Measurements from ENCODE around the gene PTPRS.

The PTPRS gene

DNA sequence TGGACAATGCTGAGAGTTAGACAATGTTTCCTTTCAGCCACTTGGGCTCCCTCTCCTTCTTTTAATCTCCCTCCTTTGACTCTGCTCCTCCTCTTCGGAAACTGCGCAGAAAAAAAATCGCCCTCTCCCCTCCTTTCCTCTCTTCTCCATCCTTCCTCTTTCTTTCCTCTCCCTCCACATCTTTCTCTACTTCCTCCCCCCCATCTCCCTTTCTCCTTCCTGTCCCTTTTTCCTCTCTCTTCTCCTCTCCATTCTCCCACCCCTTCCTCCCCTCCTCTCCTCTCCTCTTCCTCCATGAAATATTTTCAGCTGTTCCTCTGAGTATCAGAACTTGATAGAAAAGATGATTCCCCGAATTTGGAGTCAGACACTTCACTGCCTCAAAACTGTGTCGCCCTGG, 15.1 kb upstream of the PTPRS start:
- no peak overlapping the region for H2AK5ac ChIP-seq (ENCODE audit: low read depth, low read length)
- H4K91ac ChIP-seq (ENCODE audit: low read depth, low read length, poor library complexity) = no peak overlapping the region
- H4K8ac ChIP-seq (ENCODE audit: low read depth, low read length) = no peak overlapping the region
- H2BK12ac ChIP-seq (ENCODE audit: low read length) = no peak overlapping the region
- H3K9me3 ChIP-seq (replicated peaks in 1 of 2; ENCODE audit: control insufficient read depth in 2 of 2, insufficient read depth in 1 of 2, low read depth in 1 of 2, low read length in 2 of 2) = no peaks in the 10 kb centered on the region
- no peak overlapping the region for H3K14ac ChIP-seq (ENCODE audit: low read length)
- no peak overlapping the region for H3K23ac ChIP-seq (ENCODE audit: low read depth, low read length, poor library complexity)
- H3K18ac ChIP-seq (ENCODE audit: low read length) = no peak overlapping the region
- no peak overlapping the region for H3K4me2 ChIP-seq (ENCODE audit: insufficient read depth, low read length, poor library complexity, severe bottlenecking)
- peak overlapping the region; percentile 10 for H2BK5ac ChIP-seq (ENCODE audit: low read length)
- H2AFZ ChIP-seq (ENCODE audit: low read length) = no peak overlapping the region
- peaks cover 3 to 4% of the 10 kb centered on the region in 2 donors for H3K4me1 ChIP-seq (ENCODE audit: control insufficient read depth in 2 of 2, insufficient read depth in 1 of 2, low read depth in 1 of 2, low read length in 2 of 2)
- H2BK15ac ChIP-seq (ENCODE audit: low read length) = no peak overlapping the region
- H3K27me3 ChIP-seq (ENCODE audit: control insufficient read depth in 3 of 3, insufficient read depth in 3 of 3, low read depth in 1 of 3, low read length in 3 of 3) = no peaks in the 10 kb centered on the region
- H3K27ac ChIP-seq (replicated peaks; ENCODE audit: low read length) = no peak overlapping the region
- no peak for DNase-seq (ENCODE audit: low spot score)
- H3K4ac ChIP-seq (ENCODE audit: low read length) = no peak overlapping the region
- H3K9ac ChIP-seq (ENCODE audit: low read depth, low read length, poor library complexity) = no peak overlapping the region
- 80 to 100% methylated on average over 1 of the region's 5 CpGs for WGBS, 2 donors (ENCODE audit: extremely low coverage in 2 of 2, insufficient read length in 2 of 2, insufficient replicate concordance in 1 of 2)
- H3K4me3 ChIP-seq (ENCODE audit: low read length in 2 of 2) = no peak overlapping the region
- no peak overlapping the region for H2BK120ac ChIP-seq (ENCODE audit: low read depth, low read length)
- H3K36me3 ChIP-seq (replicated peaks in 1 of 2; ENCODE audit: control insufficient read depth in 2 of 2, insufficient read depth in 2 of 2, low read length in 2 of 2) = no peaks in the 10 kb centered on the region
- no peaks in the 10 kb centered on the region for H3K79me1 ChIP-seq (ENCODE audit: low read depth, low read length)

DNA sequence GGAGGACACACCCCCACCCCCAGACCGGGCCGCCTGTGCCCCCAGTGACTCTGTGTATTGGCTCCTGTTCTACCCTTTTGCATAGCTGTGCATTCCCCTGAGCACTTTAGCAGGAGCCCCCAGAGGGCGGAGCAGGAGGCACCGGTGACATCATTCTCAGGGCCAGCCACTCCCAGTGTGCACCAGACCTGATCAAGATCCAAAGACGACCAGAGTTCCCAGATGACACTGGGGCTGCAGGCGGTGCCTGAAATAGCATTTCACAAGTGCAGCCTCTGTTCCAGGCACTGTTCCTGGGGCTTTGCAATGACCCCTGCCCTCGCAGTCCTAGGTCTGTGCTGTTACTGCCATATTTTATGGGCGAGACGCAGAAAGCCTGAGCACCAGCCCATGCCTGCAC, 14.5 kb upstream of the PTPRS start:
- Histone ChIP-seq H3K14ac (ENCODE audit: low read length) (no peak overlapping the region), H3K18ac (ENCODE audit: low read length) (peak overlapping the region; percentile 12), H2BK12ac (ENCODE audit: low read length) (no peak overlapping the region), H3K4me1 (ENCODE audit: control insufficient read depth in 2 of 2, insufficient read depth in 1 of 2, low read depth in 1 of 2, low read length in 2 of 2) (peaks cover 3 to 4% of the 10 kb centered on the region in 2 donors), H3K9me3 (replicated peaks in 1 of 2; ENCODE audit: control insufficient read depth in 2 of 2, insufficient read depth in 1 of 2, low read depth in 1 of 2, low read length in 2 of 2) (no peaks in the 10 kb centered on the region), H4K8ac (ENCODE audit: low read depth, low read length) (no peak overlapping the region), H3K36me3 (replicated peaks in 1 of 2; ENCODE audit: control insufficient read depth in 2 of 2, insufficient read depth in 2 of 2, low read length in 2 of 2) (no peaks in the 10 kb centered on the region), H2BK5ac (ENCODE audit: low read length) (peak overlapping the region; percentile 10), H3K79me1 (ENCODE audit: low read depth, low read length) (no peaks in the 10 kb centered on the region), H3K4me3 (ENCODE audit: low read length in 2 of 2) (no peak overlapping the region), H3K4me2 (ENCODE audit: insufficient read depth, low read length, poor library complexity, severe bottlenecking) (no peak overlapping the region), H2AFZ (ENCODE audit: low read length) (no peak overlapping the region), H2AK5ac (ENCODE audit: low read depth, low read length) (peak overlapping the region; percentile 50), H3K27ac (replicated peaks; ENCODE audit: low read length) (no peak overlapping the region), H3K23ac (ENCODE audit: low read depth, low read length, poor library complexity) (no peak overlapping the region), H2BK120ac (ENCODE audit: low read depth, low read length) (no peak overlapping the region), H3K9ac (ENCODE audit: low read depth, low read length, poor library complexity) (no peak overlapping the region), H4K91ac (ENCODE audit: low read depth, low read length, poor library complexity) (no peak overlapping the region), H3K27me3 (ENCODE audit: control insufficient read depth in 3 of 3, insufficient read depth in 3 of 3, low read depth in 1 of 3, low read length in 3 of 3) (no peaks in the 10 kb centered on the region), H3K4ac (ENCODE audit: low read length) (no peak overlapping the region), H2BK15ac (ENCODE audit: low read length) (peak overlapping the region; percentile 32)
- WGBS, 2 donors (ENCODE audit: extremely low coverage in 2 of 2, insufficient read length in 2 of 2, insufficient replicate concordance in 1 of 2) = no CpG with 5 or more reads among the region's 9 CpGs
- no peak for DNase-seq (ENCODE audit: low spot score)

DNA sequence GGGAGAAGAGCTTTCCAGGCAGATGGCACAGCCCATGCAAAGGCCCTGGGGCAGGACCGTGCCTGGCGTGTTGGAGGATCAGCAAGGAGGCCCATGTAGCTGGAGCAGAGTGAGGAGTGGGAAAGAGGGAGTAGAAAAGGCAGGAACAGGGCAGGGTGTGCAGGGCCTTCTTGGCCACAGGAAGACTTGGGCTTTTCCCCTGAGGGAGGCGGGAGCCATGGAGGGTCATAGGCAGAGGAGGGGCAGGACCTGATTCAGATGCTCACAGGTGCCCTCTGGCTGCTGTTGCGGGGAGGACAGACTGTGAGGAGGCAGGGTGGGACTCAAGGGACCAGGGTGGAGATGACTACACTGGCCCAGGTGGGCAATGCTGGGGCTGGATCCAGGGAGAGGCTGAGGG, 13.8 kb upstream of the PTPRS start:
- H4K91ac ChIP-seq (ENCODE audit: low read depth, low read length, poor library complexity) = no peak overlapping the region
- no peaks in the 10 kb centered on the region for H3K9me3 ChIP-seq (replicated peaks in 1 of 2; ENCODE audit: control insufficient read depth in 2 of 2, insufficient read depth in 1 of 2, low read depth in 1 of 2, low read length in 2 of 2)
- no peak overlapping the region for H2AFZ ChIP-seq (ENCODE audit: low read length)
- H3K4me2 ChIP-seq (ENCODE audit: insufficient read depth, low read length, poor library complexity, severe bottlenecking) = no peak overlapping the region
- peaks cover 3 to 4% of the 10 kb centered on the region in 2 donors for H3K4me1 ChIP-seq (ENCODE audit: control insufficient read depth in 2 of 2, insufficient read depth in 1 of 2, low read depth in 1 of 2, low read length in 2 of 2)
- no peaks in the 10 kb centered on the region for H3K79me1 ChIP-seq (ENCODE audit: low read depth, low read length)
- H2BK120ac ChIP-seq (ENCODE audit: low read depth, low read length) = peak overlapping the region; percentile 62
- peak overlapping the region; percentile 47 for H3K23ac ChIP-seq (ENCODE audit: low read depth, low read length, poor library complexity)
- H2BK5ac ChIP-seq (ENCODE audit: low read length) = peak overlapping the region; percentile 10
- H3K36me3 ChIP-seq (replicated peaks in 1 of 2; ENCODE audit: control insufficient read depth in 2 of 2, insufficient read depth in 2 of 2, low read length in 2 of 2) = no peaks in the 10 kb centered on the region
- H4K8ac ChIP-seq (ENCODE audit: low read depth, low read length) = no peak overlapping the region
- H2BK15ac ChIP-seq (ENCODE audit: low read length) = peak overlapping the region; percentile 32
- no peak overlapping the region for H2BK12ac ChIP-seq (ENCODE audit: low read length)
- H3K9ac ChIP-seq (ENCODE audit: low read depth, low read length, poor library complexity) = no peak overlapping the region
- no peak overlapping the region for H3K27ac ChIP-seq (replicated peaks; ENCODE audit: low read length)
- no peak for DNase-seq (ENCODE audit: low spot score)
- no peak overlapping the region for H3K4me3 ChIP-seq (ENCODE audit: low read length in 2 of 2)
- no CpG with 5 or more reads among the region's 4 CpGs for WGBS, 2 donors (ENCODE audit: extremely low coverage in 2 of 2, insufficient read length in 2 of 2, insufficient replicate concordance in 1 of 2)
- H3K14ac ChIP-seq (ENCODE audit: low read length) = no peak overlapping the region
- no peak overlapping the region for H3K4ac ChIP-seq (ENCODE audit: low read length)
- no peaks in the 10 kb centered on the region for H3K27me3 ChIP-seq (ENCODE audit: control insufficient read depth in 3 of 3, insufficient read depth in 3 of 3, low read depth in 1 of 3, low read length in 3 of 3)
- peak overlapping the region; percentile 50 for H2AK5ac ChIP-seq (ENCODE audit: low read depth, low read length)
- H3K18ac ChIP-seq (ENCODE audit: low read length) = peak overlapping the region; percentile 81

DNA sequence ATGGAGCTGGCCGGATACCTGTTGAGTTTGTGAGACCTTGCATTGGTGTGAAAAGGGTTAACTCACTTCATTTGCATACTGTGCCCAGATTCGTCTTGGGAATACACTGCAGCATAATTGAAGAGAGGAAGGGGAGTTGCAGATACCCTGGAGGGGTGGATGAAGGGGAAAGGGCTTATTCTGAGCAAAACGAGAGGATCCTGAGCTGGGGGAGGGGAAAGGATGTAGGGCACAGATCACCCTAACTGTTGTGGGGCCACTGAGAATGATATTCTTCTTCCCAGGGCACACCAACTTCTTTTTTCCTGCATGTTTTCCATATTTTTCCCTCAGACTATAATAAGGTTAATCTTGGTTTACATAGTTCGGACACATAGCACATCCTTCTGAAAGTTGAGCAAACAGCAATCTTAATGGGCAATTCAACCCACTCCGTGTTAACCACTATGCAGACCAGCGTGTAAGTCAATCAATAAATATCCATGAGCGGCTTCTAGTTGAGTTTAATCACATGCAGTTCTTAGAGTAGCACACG, 11.7 kb upstream of the PTPRS start:
- DNase-seq (ENCODE audit: low spot score) = no peak
- H3K4me1 ChIP-seq (ENCODE audit: control insufficient read depth in 2 of 2, insufficient read depth in 1 of 2, low read depth in 1 of 2, low read length in 2 of 2) = peaks cover 3 to 4% of the 10 kb centered on the region in 2 donors
- H3K23ac ChIP-seq (ENCODE audit: low read depth, low read length, poor library complexity) = no peak overlapping the region
- no peak overlapping the region for H2AFZ ChIP-seq (ENCODE audit: low read length)
- H2BK120ac ChIP-seq (ENCODE audit: low read depth, low read length) = no peak overlapping the region
- H4K8ac ChIP-seq (ENCODE audit: low read depth, low read length) = no peak overlapping the region
- H3K27me3 ChIP-seq (ENCODE audit: control insufficient read depth in 3 of 3, insufficient read depth in 3 of 3, low read depth in 1 of 3, low read length in 3 of 3) = no peaks in the 10 kb centered on the region
- H3K4me3 ChIP-seq (ENCODE audit: low read length in 2 of 2) = no peak overlapping the region
- no CpG with 5 or more reads among the region's 8 CpGs for WGBS, 2 donors (ENCODE audit: extremely low coverage in 2 of 2, insufficient read length in 2 of 2, insufficient replicate concordance in 1 of 2)
- no peak overlapping the region for H2BK12ac ChIP-seq (ENCODE audit: low read length)
- H3K4ac ChIP-seq (ENCODE audit: low read length) = no peak overlapping the region
- no peak overlapping the region for H2BK5ac ChIP-seq (ENCODE audit: low read length)
- H2BK15ac ChIP-seq (ENCODE audit: low read length) = no peak overlapping the region
- no peak overlapping the region for H2AK5ac ChIP-seq (ENCODE audit: low read depth, low read length)
- no peak overlapping the region for H4K91ac ChIP-seq (ENCODE audit: low read depth, low read length, poor library complexity)
- H3K4me2 ChIP-seq (ENCODE audit: insufficient read depth, low read length, poor library complexity, severe bottlenecking) = no peak overlapping the region
- no peaks in the 10 kb centered on the region for H3K36me3 ChIP-seq (replicated peaks in 1 of 2; ENCODE audit: control insufficient read depth in 2 of 2, insufficient read depth in 2 of 2, low read length in 2 of 2)
- peak overlapping the region; percentile 63 for H3K18ac ChIP-seq (ENCODE audit: low read length)
- H3K79me1 ChIP-seq (ENCODE audit: low read depth, low read length) = no peaks in the 10 kb centered on the region
- no peak overlapping the region for H3K14ac ChIP-seq (ENCODE audit: low read length)
- H3K9ac ChIP-seq (ENCODE audit: low read depth, low read length, poor library complexity) = no peak overlapping the region
- H3K27ac ChIP-seq (replicated peaks; ENCODE audit: low read length) = no peak overlapping the region
- no peaks in the 10 kb centered on the region for H3K9me3 ChIP-seq (replicated peaks in 1 of 2; ENCODE audit: control insufficient read depth in 2 of 2, insufficient read depth in 1 of 2, low read depth in 1 of 2, low read length in 2 of 2)
